ENCODE measurements around the gene ZNF267.
"Not testable (repeated sequence)": the region's sequence is repeated elsewhere in the genome, so short reads cannot be mapped to it uniquely, and the experiment has no call there.

Gene ZNF267

DNA sequence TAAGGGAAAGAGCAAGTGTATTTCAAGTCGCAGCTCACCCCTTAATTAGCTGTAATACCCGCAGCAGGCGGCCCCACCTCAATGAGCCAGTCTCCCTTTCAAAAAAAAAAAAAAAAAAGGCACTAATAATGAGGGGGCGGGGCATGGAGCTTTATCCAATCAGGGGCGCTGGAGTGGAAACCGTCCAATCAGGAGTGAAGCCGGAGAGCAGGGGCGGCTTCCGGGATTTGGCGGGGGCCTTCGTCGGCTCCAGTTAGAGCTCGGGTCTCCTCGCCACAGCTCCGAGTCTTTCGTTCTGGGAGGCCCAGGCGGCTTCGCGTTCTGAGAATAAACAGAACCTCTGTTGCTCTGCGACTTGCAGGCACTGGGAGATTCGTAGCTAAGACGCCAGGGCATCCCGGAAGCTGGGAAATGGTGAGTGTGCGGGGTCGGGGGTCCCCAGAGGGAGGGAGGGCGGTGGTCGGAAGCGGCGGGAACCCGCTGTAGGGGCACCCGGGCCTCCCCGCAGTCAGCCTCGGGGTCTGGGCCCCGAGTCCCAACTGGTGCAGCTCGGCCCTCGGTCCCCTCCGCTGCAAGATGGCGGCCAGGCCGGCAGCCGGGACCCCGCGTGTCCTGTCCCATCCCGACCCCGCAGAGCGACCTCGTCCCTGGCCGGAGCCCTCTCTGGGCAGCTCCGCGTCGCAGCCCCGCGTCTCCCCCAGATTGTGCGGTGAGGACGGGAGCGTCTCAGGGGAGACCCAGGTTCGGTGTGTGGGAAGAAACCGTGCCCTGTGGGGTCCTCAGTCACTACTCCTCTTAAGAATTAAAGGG lies at the start of gene ZNF267:
Gene ZNF267 (plus strand): TSS at position 252 of the 810 bp plus-strand sequence. CDS start 160 bp downstream, at position 412.
- peak; percentile 82 for DNase-seq

DNA sequence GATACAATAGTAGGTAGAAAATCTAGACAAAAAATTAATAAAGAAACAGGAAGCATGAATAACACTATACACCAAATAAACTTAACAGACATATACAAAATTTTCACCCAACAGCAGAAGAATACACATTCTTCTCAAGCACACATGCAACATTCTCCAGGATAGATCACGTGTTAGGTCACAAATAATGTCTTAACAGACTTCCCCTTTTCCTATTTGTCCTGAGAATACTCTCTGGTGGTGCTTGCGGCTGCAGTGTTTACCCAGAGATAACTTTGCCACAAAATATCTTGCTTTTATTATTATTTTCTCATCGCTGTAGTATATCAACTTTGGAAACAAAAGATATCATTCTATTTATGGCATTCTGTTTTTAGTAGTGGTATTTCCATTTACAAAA lies 40.6 kb upstream of the ZNF267 start:
- no peak for DNase-seq

DNA sequence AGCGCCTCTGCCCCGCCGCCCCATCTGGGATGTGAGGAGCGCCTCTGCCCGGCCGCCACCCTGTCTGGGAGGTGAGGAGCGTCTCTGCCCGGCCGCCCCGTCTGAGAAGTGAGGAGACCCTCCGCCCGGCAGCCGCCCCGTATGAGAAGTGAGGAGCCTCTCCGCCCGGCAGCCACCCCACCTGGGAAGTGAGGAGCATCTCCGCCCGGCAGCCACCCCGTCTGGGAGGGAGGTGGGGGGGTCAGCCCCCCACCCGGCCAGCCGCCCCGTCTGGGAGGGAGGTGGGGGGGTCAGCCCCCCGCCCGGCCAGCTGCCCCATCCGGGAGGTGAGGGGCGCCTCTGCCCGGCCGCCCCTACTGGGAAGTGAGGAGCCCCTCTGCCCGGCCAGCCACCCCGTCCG lies 37.2 kb upstream of the ZNF267 start:
- not testable (repeated sequence) for DNase-seq

DNA sequence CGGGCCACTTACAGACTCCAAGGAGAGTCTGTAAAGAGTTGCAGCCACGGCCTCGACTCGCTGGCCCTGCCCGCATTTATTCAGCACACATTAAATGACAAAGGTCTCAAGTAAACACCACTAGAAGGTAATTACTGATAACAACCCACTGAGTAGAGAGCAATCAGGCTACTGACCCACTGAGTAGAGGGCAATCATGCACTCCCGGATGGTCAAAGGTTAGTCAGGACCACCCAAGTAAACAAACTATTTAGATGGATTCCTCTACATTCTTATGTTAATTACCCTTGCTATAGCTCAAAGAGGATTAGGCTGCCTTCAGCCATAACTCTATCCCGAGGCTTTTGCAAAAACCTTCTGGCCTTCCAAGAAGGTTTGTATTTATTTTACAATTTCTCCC lies 30.7 kb upstream of the ZNF267 start:
- no peak for DNase-seq

DNA sequence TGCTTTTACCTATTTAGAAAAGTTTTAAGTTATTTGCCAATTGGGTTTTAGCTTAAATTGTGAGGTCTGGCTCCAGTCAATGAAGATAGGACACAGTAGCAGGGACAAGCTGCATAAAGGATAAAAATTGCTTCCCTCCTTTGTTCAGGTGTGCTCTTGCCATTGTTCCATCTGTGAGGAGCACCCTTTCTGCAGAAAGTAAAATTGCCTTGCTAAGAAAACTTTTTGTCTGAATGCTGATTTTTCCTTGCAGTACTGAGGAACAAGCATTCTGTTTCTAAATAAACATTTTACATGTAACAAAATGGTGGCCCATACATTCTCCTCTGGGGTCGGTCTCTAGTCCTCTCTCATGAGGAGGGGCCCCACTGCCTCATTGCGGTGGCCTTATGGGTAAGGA lies 25.0 kb upstream of the ZNF267 start:
- DNase-seq = not testable (repeated sequence)

DNA sequence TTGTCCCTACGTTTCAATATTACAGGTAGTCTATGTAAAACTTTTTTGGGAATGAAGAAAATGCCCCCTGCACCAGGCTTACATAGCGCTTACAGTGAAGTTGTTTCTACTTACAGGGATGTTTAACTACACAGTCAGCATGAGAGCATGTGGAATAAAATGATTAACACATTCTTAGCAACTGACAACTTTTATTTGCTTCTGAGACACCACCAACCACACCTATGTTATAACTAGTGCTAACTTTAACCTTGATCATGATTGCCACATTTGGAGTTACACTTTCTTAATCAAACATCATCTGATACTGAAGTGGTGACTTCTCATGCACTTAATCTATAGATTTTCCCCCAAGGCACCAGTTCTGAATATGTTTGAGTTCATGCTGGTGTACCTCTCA lies 20.3 kb upstream of the ZNF267 start:
- DNase-seq = no peak

DNA sequence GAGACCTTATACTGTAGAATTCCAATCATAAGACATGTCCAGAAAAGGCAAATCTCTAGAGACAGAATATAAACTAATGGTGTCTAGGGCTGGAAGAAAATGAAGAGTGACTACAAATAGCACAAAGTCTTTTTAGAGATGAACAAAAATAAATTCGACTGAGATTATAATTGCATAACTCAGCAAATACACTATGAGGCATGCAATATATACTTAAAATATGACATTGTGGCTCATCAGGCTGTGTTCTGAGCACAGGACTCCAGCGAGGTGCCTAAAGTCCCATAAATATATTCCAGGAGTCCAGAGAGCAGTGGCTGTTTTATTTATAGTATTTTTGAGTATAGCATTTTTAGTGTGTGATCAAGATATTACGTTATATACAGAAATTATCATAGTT lies 13.1 kb upstream of the ZNF267 start:
- DNase-seq = no peak

DNA sequence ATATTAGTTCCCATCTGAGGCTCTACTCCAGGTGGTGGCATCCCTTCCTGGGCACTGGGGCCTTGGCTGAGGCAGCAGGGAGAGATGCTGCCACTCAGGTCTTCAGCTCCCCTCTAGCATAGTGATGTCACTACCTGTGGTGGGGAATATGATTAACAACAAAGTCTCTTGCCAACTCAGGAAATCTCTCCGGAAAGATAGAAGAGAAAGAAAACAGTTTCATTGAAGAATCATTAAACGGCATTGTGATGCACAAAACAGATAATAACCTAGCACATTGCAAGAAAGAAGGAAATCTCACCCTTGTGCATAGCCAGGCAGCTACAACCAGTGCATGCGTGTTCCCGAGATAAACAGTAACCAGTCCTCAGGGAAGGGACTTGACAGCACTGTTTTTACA lies 12.2 kb upstream of the ZNF267 start:
- DNase-seq = no peak

DNA sequence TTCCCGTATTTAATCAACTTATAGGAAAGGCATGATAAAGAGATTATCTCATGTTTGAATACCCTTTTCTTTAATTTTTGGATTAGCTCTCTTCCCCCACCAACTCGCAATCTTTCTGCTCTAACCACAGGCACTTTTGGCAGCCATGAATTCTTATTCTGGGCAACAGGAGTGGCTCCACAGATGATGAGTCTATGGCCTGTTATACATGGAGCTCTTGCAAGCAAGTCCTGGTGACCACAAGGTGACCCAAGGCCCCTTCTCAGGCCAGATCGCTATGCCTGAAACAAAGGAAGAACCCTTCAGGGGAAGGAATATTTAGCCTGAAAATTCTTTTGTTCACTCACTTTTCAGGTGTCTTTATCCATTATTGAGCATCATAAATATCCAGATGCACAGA lies 10.8 kb upstream of the ZNF267 start:
- DNase-seq = no peak

DNA sequence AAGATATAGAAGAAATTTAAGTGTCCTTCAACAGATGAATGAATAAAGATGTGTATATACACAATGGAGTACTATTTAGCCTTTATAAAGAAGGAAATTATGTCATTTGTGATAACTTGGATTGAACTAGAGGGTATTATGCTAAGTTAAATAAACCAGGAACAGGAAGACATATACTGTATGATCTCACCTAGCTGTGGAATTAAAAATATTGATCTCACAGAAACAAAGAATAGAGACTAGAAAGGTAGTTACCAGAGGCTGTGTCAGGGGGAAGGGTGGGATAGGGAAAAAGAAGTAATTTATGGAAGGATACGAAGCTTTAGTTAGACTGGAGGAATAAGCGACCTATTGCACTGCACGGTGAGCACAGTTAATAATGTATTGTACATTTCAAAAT lies 5.4 kb upstream of the ZNF267 start:
- DNase-seq = no peak

DNA sequence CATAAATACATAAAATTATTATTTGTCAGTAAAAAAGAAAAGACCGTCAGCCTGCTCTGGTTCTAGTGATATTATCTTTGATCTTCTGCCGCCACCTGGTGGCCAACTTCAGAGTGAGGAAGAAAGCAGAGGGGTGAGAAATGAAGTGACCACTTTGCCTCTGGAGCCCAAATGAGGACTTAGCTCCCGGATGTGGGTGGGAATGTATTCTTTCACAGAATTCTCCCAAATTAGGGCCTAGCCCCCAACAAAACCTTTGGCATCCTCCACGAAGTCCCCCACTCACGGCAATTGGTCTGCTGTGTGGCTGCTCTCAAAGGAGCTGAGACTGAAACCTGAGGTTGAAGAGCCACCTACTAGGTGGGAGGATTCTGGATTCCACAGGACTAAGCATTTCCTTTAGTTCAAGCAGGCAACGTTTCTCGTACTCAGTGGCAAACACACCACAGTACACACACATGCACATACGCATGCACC lies 4.9 kb upstream of the ZNF267 start:
- peak; percentile 72 for DNase-seq

DNA sequence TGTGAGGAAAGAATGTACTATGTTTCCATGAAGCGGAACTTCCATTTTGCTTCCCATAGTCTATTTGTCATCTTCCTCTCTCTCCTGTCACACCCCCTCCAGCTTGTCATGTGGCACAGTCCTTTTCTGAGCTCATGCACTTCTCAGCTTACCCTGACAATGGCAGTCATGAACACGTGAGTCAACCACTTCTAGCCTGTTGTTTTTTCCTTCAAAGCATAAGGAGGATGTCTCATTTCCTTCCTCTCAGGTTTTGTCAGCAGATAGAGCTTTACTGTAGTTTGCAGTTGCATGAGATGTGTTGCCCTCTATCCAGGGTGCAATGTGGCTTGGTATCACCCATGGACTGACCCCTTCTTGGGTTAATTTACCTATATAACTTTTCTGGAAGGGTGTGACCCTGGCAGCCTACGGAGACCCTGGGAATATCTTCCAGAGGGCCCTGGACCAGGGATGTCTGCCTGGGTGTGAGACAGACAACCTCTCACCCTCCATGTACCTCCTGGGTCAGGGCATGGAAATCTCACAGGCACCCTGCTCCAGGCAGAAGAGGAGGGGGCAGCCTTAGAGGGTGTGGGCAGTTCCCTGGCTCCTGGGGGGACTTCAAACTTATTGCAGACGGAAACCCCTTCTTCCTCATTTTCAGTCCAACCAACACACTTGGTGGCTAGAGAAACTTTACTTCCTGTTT lies 4.0 kb upstream of the ZNF267 start:
- DNase-seq = peak; percentile 49

DNA sequence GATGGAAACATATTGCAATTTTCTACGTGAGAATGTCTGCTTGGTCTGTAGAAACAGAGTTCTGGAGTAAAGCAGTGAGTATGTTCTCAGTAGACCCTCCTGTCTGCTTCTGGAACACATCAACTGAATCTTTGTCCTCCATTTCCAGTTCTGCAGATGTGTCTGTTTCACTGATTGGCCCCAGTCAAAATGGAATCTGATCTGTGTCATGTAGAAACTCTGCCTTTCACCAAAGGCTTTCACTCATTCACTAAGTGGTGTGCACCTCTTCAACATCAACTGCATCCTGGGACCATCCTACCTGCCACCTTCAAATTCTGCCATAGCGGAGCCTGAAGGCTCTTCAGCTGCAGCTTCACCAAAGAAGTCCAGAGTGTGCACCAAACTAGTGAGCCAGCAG lies 2.8 kb upstream of the ZNF267 start:
- DNase-seq = no peak

DNA sequence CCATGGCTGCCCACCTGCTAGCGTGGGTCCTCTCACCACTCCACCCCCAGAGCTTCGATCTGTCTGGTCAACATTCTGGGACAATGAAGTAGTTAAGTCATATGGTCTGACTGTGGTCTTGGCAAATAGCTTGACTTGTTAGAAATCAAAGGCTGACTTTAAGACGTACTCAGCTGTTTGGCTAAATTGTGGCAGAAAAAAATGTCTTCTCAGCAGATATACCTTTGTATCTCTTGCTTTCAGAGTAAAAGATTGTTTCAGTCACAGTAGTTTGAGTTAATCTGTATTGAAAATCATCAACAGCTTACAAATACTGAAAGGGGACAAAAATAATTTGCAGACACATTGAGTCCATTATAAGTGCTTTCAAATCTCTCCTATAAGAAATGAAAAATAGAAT lies 2.1 kb upstream of the ZNF267 start:
- no peak for DNase-seq

DNA sequence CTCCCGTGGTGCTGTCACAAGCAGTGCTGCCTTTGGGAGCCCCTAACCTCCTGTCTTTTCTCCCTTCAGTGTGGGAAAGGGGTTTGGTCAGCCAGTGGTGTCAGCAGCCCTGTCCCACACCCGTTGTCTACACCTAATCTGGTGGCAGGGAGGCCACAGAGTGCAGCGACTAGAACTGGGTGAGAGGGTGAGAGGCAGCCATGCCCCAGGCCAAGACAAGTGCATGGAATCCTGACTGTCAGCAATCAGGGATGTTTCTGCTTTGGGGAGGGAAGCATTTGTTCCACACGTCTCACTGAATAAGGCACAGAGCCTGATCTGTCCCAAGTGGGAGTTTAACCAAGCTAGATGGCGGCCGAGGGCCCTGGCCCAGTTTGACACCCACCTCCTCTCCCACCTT lies 1.4 kb upstream of the ZNF267 start:
- no peak for DNase-seq

DNA sequence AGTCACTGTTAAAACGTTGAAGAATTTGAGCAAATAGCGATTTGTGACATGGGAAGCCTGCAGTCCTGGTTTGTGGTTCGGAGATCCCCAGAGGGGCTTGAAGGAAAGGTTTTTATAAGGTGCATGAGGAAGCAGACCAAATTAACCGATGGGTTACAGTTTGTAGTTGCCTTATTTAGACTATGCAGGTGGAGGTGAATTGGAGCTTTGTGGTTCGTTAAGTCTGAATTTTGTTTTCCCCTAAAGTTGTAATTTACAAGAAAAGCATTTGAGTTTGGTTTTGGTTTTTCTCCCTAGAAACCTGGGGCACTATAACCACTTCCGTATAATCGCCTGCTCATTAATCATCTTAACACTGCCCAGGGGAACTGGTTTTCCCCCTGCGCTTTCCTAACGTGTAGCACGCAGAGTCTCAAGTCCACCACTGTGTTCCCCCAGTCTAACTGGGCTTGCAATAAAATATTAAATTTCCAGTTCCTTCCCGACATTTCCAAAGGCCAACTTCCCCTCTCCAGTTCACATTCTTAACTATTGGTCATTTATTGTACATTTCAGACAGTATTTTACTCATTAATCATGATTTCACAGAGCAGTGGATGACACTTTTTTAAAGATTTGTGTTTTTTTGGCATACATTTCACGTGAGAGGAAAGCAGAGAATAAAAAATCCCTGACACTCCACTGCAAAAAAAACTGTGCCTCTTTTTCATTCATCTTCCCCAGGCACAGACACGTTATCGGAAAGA lies 932 bp downstream of the ZNF267 start:
- DNase-seq = peak; percentile 27

DNA sequence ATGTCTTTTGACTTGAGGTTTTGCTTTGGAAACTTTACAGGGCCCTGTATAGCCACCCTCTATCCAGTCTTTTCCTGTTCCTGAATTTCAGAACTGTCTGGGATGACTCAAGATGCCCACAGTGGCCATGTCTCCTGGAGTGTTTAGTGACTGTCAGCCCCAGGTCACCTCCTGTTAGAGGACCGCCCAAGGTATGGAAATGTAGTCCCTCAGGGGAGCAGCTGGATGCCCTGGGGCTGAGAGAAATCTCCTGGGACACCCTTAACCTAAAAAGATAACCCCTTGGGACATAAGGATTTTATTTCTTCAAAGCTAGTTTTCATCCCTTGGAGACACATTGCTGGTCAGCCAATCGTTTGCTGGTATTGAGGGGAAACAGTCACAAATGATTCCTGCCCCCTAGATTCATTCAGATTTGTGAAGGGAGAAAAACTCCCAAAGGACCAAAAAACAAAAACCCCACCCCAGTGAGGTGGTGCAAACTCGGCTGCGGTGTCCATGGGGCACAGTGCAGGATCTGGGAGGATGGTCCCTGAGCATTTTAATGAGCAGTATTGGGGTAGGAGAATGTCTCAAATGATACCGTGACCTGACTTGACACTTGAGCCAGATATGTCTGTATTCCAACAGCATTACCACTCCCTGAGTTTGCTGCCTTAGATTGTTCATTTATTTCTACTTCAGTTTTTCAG lies 1.7 kb downstream of the ZNF267 start:
- no peak for DNase-seq

DNA sequence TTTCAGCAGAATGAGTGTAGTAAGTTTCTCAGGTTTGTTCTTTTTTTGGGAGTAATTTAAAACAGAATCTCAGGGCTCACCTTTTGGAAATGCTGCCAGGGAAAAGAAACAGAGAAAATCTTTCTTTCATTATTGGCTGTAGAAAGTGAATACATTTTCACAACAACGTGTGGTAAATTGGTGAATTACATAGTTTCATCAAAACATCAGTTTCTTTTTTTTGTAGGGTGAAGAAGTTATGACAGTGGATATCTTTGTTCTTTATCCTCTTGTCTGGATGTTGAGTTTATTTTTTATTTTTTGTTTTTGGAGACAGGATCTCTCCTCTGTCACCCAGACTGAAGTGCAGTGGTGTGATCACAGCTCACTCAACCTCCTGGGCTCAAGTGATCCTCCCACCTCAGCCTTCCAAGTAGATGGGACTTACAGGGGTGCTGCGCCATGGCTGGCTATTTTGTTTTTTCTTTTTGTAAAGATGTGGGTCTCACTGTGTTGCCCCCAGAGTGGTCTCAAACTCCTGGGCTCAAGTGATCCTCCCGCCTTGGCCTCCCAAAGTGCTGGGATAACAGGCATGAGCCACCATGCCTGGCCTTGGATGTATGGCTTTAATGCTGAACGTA lies 2.4 kb downstream of the ZNF267 start:
- no peak for DNase-seq

DNA sequence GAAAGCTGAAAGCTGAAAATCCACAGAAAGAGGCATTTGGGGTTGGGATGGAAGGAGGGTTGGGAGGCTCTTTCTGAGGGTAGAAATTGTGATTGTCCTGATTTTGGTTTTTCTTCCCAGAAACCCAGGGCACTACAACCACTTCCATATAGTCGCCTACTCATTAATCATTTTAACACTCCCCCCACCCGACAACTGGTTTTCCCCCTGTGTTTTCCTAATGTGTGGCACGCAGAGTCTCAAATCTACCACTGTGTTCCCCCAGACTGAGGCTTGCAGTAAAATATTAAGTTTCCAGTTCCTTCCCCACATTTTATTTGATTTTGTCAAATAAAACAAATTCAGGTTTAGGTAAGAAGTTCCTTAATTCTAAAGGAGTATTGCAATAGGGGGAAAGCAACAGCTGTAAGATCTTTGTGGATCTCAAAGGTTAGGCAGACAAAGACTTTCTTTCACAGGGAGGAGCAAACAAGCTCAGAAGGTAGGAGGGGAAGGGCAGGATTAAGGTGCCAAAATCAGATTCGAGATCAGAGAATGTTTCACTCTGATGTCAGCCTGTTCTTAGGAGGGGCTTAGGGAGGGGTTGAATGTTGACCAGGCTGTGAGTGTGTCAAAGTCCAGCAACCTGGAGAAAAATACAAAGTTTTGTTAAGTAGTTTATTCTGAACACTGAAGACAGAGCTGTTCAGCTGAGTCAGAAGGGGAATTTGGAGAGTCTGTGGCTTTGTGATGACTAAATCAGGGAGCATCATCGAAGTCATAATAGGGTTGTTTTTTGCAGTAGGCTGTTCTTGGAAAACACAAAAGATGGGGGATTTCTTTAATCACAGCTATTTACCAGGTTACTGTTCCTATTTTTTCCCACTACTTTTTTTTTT lies 3.6 kb downstream of the ZNF267 start:
- no peak for DNase-seq

DNA sequence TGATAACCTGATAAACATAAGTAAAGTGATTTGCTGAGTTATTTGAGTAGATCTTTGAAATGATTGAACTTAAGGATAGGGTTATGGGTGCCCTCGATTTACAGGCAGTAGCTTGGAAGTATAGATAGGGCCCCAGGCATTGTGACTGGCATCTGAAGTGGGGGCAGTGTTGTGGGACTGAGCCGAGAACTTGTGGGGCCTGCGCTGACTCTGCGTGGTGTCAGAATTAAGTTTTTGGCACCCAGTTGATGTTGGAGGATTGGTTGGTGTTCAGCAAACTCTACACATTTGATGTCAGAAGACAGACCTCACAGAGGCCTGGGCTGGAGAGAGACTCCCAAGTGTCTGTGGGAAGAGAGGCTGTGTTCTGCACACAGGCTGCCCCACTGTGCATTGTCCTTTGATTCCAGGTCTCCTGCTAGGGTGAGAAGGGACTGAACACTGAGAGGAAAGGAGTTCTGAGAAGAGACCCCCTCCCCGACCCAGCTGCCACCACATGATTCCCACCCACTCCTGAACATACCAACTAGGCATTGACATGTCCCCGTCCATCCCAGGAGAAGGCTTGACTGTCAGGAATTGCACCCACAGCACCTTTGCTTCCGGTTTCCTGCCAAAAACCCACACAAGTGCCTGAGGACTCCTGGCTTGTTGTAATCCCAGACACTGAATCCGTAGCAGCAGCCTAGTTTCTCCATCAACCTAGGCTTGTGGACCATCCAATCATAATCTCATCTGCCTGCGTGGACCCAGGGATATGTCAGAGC lies 4.5 kb downstream of the ZNF267 start:
- DNase-seq = no peak

DNA sequence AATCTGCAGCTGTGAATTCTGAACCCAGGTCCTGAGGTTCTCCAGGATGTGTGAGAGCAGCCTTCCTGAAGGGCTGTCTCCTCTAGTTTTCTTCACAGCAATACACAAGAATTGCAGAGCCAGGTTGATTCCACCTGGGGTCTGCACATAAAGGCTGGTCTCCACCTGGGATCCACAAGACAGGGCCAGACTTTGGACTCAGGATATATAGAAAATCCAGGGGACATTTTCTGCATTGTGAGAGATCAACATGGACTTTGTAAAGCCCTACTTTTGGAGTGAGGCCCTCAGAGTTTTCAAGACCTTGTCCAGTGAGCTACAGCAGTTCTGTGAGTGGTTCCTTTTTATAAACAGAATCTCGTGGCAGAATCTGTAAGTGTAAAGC lies 6.3 kb downstream of the ZNF267 start:
- DNase-seq = no peak

Data from NCI-H510A treated with DMSO at 0.1 percent for 48 hours (cell line).